ENCODE results near the gene LIG1. TPM values are rescaled to one million over a fixed set of nuclear protein-coding genes. Genes with fewer than 3 reads are reported as not detected.

The LIG1 gene
- total RNA-seq, 2 experiments from 2014 or later, result 172 to 279 TPM

DNA sequence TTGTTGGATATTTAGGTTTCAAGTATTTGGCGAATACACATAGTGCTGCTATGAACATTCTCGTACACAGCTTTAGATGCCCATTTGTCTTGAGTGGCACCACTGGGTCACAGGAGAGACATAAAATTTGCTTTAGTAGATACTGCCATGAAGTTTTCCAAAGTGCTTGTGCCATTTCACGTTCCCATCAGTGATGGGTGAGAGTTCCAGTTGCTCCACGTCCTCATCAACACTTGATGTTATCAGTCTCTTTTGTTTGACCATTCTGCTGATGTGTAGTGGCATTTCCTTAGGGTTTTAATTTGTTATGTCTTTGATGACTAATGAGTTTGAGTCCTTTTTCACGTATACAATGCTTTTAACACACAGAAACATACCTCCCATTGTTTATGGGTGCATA lies 11.4 kb upstream of the LIG1 start:
- TF ChIP-seq, protein P1, sequence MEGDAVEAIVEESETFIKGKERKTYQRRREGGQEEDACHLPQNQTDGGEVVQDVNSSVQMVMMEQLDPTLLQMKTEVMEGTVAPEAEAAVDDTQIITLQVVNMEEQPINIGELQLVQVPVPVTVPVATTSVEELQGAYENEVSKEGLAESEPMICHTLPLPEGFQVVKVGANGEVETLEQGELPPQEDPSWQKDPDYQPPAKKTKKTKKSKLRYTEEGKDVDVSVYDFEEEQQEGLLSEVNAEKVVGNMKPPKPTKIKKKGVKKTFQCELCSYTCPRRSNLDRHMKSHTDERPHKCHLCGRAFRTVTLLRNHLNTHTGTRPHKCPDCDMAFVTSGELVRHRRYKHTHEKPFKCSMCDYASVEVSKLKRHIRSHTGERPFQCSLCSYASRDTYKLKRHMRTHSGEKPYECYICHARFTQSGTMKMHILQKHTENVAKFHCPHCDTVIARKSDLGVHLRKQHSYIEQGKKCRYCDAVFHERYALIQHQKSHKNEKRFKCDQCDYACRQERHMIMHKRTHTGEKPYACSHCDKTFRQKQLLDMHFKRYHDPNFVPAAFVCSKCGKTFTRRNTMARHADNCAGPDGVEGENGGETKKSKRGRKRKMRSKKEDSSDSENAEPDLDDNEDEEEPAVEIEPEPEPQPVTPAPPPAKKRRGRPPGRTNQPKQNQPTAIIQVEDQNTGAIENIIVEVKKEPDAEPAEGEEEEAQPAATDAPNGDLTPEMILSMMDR (conservative IDR thresholded peaks at IDR 0.05; ENCODE audit: low read length), result no peak
- TF ChIP-seq EZH2phosphoT487 (IDR thresholded peaks at IDR 0.05; ENCODE audit: borderline replicate concordance, low read depth, low read length), result no peak
- DNase-seq (ENCODE audit: low spot score), result no peak
- ChIA-PET CTCF (ENCODE audit: unreplicated experiment) (no interaction called here), POLR2A (no interaction called here)
- H3K36me3 ChIP-seq (ENCODE audit: insufficient read depth, low read length), result peaks cover 32% of the 10 kb centered on the region
- H3K4me3 ChIP-seq (ENCODE audit: low read depth, low read length, poor library complexity, severe bottlenecking), result no peak overlapping the region
- no peak overlapping the region for H3K27ac ChIP-seq (ENCODE audit: low read depth, low read length, poor library complexity, severe bottlenecking)
- no peaks in the 10 kb centered on the region for H3K79me2 ChIP-seq (ENCODE audit: insufficient read depth, low read depth, low read length)
- H3K9me3 ChIP-seq (ENCODE audit: low read length), result peaks cover 13% of the 10 kb centered on the region; the same call in 1 of the 2 replicates
- H3K4me1 ChIP-seq (ENCODE audit: insufficient read depth, low read length, poor library complexity, severe bottlenecking), result peaks cover 33% of the 10 kb centered on the region
- H4K20me1 ChIP-seq (ENCODE audit: insufficient read depth, low read length), result no peaks in the 10 kb centered on the region
- no peak overlapping the region for H3K4me2 ChIP-seq (ENCODE audit: low read length)
- H2AFZ ChIP-seq (ENCODE audit: low read length), result no peak overlapping the region
- BruUV-seq (replicated peaks), result no TSS peak
- intact Hi-C loops (cut with micrococcal nuclease; ENCODE audit: unreplicated experiment), result no loop called here
- H3K9me2 ChIP-seq (ENCODE audit: insufficient read depth, low read length), result no peaks in the 10 kb centered on the region

DNA sequence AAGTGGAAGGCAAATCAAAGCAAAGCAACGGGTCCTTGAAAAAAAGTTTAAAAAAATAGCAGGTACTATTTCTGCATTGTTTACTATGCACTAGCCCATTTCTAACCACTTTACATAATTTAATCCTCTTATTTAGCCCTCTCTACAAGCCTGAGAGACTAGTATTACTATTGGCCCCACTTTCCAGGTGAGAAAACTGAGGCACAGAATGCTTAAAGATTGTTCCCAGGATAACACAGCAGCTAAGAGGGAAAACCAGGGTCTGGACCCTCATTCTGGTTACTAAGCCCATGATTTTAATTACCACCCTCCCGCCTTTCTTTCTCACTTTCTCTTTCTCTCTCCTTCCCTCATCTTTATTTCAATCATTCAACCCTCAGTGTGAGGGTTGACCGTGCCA lies 6.1 kb upstream of the LIG1 start:
- TF ChIP-seq, protein P1 (conservative IDR thresholded peaks at IDR 0.05; ENCODE audit: low read length), result no peak
- no peak for TF ChIP-seq EZH2phosphoT487 (IDR thresholded peaks at IDR 0.05; ENCODE audit: borderline replicate concordance, low read depth, low read length)
- H3K4me2 ChIP-seq (ENCODE audit: low read length), result no peak overlapping the region
- ChIA-PET POLR2A (no interaction called here), CTCF (ENCODE audit: unreplicated experiment) (no interaction called here)
- no peaks in the 10 kb centered on the region for H3K9me2 ChIP-seq (ENCODE audit: insufficient read depth, low read length)
- H2AFZ ChIP-seq (ENCODE audit: low read length), result no peak overlapping the region
- H3K79me2 ChIP-seq (ENCODE audit: insufficient read depth, low read depth, low read length), result peaks cover 14% of the 10 kb centered on the region; the same call in 1 of the 2 replicates
- peaks cover 42% of the 10 kb centered on the region for H3K36me3 ChIP-seq (ENCODE audit: insufficient read depth, low read length)
- no TSS peak for BruUV-seq (replicated peaks)
- no peak for DNase-seq (ENCODE audit: low spot score)
- peaks cover 11% of the 10 kb centered on the region for H3K4me1 ChIP-seq (ENCODE audit: insufficient read depth, low read length, poor library complexity, severe bottlenecking)
- H4K20me1 ChIP-seq (ENCODE audit: insufficient read depth, low read length), result no peaks in the 10 kb centered on the region
- intact Hi-C loops (cut with micrococcal nuclease; ENCODE audit: unreplicated experiment), result no loop called here
- H3K4me3 ChIP-seq (ENCODE audit: low read depth, low read length, poor library complexity, severe bottlenecking), result no peak overlapping the region
- peaks cover 3% of the 10 kb centered on the region; the same call in 1 of the 2 replicates for H3K9me3 ChIP-seq (ENCODE audit: low read length)
- H3K27ac ChIP-seq (ENCODE audit: low read depth, low read length, poor library complexity, severe bottlenecking), result no peak overlapping the region

DNA sequence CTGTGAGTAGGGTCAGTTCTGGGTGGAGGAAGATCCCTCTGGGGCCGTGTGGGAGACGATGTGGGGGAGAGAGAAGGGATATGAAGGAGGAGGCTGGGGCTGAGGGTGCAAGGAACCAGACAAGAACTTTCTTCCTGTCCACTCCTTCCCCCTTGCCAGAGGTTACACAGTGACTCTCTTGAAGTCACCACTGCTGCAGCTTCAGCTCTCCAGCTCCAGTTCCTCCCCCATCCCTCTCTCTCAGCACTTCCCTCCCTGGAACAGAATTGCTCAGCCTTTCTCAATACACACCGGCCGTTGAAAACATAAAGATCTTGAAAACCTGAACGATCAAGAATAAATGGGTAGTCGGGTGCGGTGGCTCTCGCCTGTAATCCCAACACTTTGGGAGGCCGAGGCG lies 5.4 kb upstream of the LIG1 start:
- no peak for DNase-seq (ENCODE audit: low spot score)
- Histone ChIP-seq H3K79me2 (ENCODE audit: insufficient read depth, low read depth, low read length) (peaks cover 19% of the 10 kb centered on the region; the same call in 1 of the 2 replicates), H3K36me3 (ENCODE audit: insufficient read depth, low read length) (peaks cover 38% of the 10 kb centered on the region), H4K20me1 (ENCODE audit: insufficient read depth, low read length) (no peaks in the 10 kb centered on the region), H3K27ac (ENCODE audit: low read depth, low read length, poor library complexity, severe bottlenecking) (no peak overlapping the region), H3K4me1 (ENCODE audit: insufficient read depth, low read length, poor library complexity, severe bottlenecking) (peaks cover 12% of the 10 kb centered on the region), H2AFZ (ENCODE audit: low read length) (no peak overlapping the region), H3K4me2 (ENCODE audit: low read length) (no peak overlapping the region), H3K4me3 (ENCODE audit: low read depth, low read length, poor library complexity, severe bottlenecking) (no peak overlapping the region), H3K9me3 (ENCODE audit: low read length) (no peaks in the 10 kb centered on the region), H3K9me2 (ENCODE audit: insufficient read depth, low read length) (no peaks in the 10 kb centered on the region)
- POLR2A ChIA-PET, result no interaction called here
- intact Hi-C loops (cut with micrococcal nuclease; ENCODE audit: unreplicated experiment), result no loop called here
- CTCF ChIA-PET (ENCODE audit: unreplicated experiment), result no interaction called here
- TF ChIP-seq EZH2phosphoT487 (IDR thresholded peaks at IDR 0.05; ENCODE audit: borderline replicate concordance, low read depth, low read length), result no peak
- TF ChIP-seq, protein P1 (conservative IDR thresholded peaks at IDR 0.05; ENCODE audit: low read length), result no peak
- BruUV-seq (replicated peaks), result no TSS peak
